IPS-NIHi7 (cell line): ENCODE measurements around the gene USP53.
A peak's percentile ranks its signal among the peaks of the same experiment; 100 is the strongest.
"Not testable (repeated sequence)": the region's sequence is repeated elsewhere in the genome, so short reads cannot be mapped to it uniquely, and the experiment has no call there.

Experiments
- DNase-seq: peaks from one replicate; pipeline ENCODE4 v3.0.0; 2012; ENCODE audit warnings: mixed read lengths; ENCODE audit errors: extremely low spot score

USP53 gene

DNA sequence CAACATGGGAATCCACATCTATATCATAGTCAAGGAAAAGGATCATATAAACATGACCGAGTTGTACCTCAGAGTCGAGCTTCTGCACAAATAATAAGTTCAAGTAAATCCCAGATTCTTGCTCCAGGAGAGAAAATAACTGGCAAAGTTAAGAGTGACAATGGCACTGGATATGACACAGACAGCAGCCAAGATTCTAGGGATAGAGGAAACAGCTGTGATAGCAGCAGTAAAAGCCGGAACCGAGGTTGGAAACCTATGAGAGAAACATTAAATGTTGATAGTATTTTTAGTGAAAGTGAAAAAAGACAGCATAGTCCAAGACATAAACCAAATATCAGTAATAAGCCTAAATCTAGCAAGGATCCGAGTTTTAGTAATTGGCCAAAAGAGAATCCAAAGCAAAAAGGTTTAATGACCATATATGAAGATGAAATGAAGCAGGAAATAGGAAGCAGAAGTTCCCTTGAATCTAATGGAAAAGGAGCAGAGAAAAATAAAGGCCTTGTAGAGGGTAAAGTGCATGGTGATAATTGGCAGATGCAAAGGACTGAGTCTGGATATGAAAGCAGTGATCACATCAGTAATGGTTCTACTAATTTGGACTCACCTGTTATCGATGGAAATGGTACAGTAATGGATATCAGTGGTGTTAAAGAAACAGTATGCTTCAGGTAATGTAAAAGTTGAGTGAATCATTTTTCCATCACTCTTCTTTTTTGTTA is 59.0 kb downstream of the USP53 start:
- no peak for DNase-seq

- not testable (repeated sequence) for DNase-seq
These were observed 67.0 kb downstream of the USP53 start for GRCh38 chr4:119279541-119279940.

- DNase-seq = not testable (repeated sequence)
These were observed 67.4 kb downstream of the USP53 start for GRCh38 chr4:119279945-119280344.

GRCh38 chr4:119281393-119281792 is 68.9 kb downstream of the USP53 start:
- no peak for DNase-seq

DNA sequence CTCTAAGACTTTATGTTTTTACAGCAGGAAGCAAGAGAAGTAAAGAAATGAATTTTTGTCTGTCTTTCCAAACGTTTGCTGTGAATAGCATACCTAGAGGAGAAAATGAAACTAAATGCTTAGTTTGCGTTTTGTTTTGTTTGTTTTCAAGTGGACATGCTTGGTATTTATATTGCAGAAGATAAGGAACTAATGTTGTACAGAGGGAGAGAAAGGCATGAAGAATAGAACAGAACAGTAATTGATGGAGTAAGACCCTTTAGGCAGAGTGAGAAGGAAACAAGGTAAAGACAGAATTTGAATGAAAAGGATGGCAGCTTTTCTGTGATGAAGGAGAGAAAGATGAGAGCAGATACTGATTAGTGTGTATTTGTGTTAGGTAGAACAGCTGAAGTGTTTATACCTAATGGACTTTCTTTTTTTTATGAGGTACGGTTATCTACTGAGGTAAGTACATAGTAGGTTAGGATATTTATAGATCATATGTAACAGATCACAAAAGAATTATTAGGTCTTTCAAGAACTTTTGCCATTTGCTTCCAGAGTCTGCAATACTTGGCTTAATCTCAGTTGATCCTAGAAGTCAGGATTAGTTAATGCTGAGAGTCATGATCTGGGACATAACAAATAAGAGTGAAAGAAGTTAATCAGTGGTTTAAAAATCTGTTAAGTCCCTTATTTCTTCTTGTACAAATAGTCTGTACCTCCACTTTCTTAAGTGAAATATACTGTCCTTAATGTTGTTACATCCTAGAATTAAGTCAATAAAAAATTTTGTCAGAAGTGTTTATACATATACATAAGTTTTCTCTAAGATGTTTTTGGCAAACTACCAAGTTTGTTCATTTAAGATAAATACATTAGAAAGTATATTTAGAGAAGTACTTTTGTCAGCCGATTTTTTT is 72.6 kb downstream of the USP53 start:
- no peak for DNase-seq

- DNase-seq = no peak
These were observed 74.0 kb downstream of the USP53 start for GRCh38 chr4:119286377-119287002.

- no peak for DNase-seq
These were observed 76.8 kb downstream of the USP53 start for GRCh38 chr4:119289313-119289712.

DNA sequence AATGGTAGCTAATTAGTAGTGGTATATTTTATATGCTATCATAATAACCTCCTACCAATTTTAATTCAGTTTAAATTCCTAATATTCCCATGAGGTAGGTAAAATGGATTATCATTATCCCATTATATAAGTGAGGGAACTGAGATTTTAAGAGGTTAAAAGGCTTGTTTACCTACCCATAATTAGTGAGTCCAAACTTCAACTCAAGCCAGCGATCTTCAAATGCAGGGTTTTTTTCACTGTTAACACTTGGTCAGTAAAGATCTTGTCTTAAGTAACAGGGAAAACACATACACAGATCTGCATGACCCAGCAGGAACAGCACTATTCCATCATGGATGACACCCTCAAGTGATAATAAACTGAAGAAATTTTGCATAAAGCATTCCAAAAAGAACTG is 78.1 kb downstream of the USP53 start:
- DNase-seq = no peak

DNA sequence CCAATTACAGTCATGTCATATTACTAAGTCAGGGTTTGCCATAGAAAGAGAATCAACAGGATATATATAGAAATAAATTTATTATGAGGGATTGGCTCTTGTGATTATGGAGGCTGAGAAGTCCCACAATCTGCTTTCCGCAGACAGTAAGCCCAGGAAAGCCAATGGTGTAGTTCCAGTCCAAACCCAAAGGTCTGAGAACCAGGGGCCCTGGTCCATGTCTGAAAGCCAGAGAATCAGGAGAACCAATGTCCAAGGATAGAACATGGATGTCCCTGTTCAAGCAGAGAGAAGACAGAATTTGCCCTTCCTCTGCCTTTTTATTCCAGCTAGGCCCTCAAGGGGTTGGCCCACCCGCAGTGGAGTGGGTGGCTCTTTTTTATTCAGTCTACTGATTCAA is 83.8 kb downstream of the USP53 start:
- DNase-seq = no peak

DNA sequence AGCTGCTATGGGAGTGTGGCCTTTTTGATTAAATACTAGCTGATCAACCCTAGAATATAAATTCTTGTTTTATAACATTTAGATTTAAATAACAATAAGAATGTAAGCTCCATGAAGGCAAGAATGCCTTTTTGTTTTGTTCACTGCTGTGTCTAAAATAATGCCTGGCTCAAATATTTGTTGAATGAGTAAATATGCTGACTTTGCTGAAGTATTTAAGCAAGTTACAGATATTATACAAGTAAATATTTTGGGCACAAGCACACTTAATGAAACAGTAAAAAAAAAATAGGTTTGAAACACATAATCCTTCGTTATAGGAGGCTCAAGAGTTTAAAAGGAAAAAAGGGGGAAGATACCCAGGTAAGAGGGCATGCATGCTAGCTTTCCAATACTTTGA is 85.3 kb downstream of the USP53 start:
- no peak for DNase-seq

DNA sequence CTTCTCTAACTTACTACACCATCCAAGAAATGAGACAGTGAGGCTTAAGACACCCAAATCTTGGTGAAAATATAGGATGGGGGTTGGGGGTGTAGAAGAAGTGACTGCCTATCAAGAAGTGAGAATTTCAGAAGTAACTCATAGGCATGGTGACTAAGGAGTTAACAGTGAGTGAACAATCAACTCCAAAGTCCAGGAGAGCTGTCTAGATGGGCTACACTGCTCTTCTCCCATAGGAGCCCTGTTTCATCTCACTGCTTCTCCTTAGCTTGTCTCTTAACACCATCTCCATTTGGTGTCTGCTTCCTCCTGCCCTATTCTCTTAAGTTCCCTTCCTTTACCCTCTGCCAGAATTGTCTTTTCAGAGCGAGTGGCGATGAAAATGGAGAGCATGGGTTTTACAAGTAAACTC is 86.8 kb downstream of the USP53 start:
- DNase-seq = peak; percentile 12

GRCh38 chr4:119299741-119300100 is 87.2 kb downstream of the USP53 start:
- no peak for DNase-seq

- peak; percentile 92 for DNase-seq
These were observed 87.8 kb downstream of the USP53 start for GRCh38 chr4:119300101-119300978.

- DNase-seq = no peak
These were observed 89.7 kb downstream of the USP53 start for GRCh38 chr4:119302073-119302832.

DNA sequence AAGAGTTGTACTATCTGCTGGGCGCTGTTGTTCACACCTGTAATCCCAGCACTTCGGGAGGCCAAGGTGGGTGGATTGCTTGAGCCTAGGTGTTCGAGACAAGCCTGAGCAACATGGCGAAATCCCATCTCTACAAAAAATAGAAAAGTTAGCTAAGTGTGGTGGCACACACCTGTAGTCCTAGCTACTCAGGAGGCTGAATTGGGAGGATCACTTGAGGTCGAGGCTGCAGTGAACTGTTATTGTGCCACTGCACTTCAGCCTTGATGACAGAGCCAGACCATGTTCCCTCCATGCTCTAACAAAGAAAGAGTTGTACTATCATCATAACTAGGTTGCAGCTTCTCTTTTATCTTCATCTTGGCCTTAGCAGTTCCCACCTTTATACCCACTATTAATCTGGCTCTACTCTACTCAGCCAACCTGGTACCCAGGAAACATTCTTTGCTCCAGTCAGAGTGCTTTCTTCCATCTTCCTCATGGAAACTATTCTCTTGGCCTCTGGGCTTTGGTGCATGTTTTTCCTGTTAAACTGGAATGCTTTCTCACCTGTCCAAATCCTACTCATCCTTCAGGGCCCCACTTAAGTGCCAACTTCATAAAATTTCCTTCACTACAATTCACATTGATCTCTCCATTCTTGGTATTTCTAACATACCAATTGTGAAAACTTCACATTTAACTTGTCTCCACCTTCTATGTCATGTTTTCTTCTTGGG is 91.2 kb downstream of the USP53 start:
- no peak for DNase-seq

GRCh38 chr4:119304431-119304830 is 91.9 kb downstream of the USP53 start:
- DNase-seq = no peak

GRCh38 chr4:119307606-119308005 is 95.1 kb downstream of the USP53 start:
- no peak for DNase-seq

DNA sequence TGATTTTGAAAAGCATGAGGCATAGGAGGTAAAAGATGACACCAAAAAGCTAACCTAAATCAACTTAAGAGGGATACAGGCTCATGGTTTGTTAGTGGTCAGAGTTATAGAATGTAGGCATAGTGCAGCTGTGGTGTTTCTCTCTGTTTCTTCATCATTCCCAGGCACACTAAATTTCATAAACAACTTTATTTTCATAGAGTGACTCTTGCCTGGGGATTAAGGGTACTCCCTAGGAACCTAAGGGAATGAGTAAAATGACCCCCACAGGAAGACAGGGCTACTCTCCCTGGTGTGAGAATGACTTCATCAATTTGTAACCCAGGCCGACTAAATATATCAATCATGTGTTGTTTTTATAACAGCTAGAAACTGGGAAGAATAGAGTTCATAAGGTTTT is 98.3 kb downstream of the USP53 start:
- no peak for DNase-seq

- no peak for DNase-seq
These were observed 100.7 kb downstream of the USP53 start for GRCh38 chr4:119313237-119313636.

DNA sequence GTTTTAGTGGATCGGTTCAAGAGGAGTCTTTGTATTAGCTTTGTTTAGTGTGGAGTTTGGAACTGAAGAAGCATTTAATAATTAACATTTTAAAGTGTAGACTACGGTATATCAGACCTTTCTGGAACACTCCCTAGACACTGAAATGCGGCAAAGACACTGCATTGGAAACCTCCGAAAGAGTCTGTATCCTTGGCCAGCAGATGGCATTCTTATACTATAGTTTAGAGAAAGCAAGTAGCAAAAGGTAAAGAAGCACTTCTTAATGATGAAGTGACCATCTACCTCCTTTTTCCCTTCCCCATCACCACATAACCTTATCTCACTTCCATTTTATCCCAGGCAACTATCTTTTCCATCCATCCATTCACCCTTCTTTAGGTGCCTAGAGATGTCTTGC is 101.8 kb downstream of the USP53 start:
- DNase-seq = peak; percentile 42
